Left ventricle myocardium superior (tissue), 1 donor: ENCODE results near the gene CFAP52. TPM values are rescaled to one million over a fixed set of nuclear protein-coding genes. Genes with fewer than 3 reads are reported as not detected.
A peak's percentile ranks its signal among the peaks of the same experiment; 100 is the strongest.
"Not testable (repeated sequence)": the region's sequence is repeated elsewhere in the genome, so short reads cannot be mapped to it uniquely, and the experiment has no call there.

ENCODE experiments used
- ATAC-seq: fragments of 200-7000 bp; cut with Tn5 transposase; one replicate; pipeline ENCODE4 v1.9.1; 2020; ENCODE audit warnings: mild to moderate bottlenecking, moderate library complexity
- DNase-seq: peaks from one replicate; pipeline ENCODE4 v3.0.0-alpha.2; 2020
- intact Hi-C: fragments of 100-400 bp; cut with micrococcal nuclease; formaldehyde crosslinking; loops from one replicate; pipeline ENCODE4 v1.11.0; 2022
- long read RNA-seq: library from polyadenylated mRNA; unstranded; transcript quantifications from one replicate; pipeline ENCODE4 v2.0.0, GENCODE V29; 2021
- total RNA-seq: library from RNA; stranded (reverse); fragmentation: NEBNext Ultra II Directional; extraction: Animal tissue kit (Norgen Biotek cat#: 25700); gene quantifications from one replicate; pipeline ENCODE4 v1.2.1, GENCODE V29; 2021
- donor health status: DM: no; HTN: yes; CAD: no; lungs with severe emphysema.

Gene CFAP52
- not detected for total RNA-seq
- long read RNA-seq = 0 reads

GRCh38 chr17:9576521-9577372, at the start of gene CFAP52:
TSS of gene CFAP52 (plus strand) at chr17:9576642. CDS start at chr17:9576696, 54 bp downstream.
- intact Hi-C loops = no loop called here
- DNase-seq (peak; percentile 80), ATAC-seq (peak; percentile 91)

GRCh38 chr17:9527788-9528187, 48.7 kb upstream of the CFAP52 start:
- DNase-seq (no peak), ATAC-seq (no peak)
- intact Hi-C loops = loop anchor here (5.0 to 10.0 kb wide), 2 partner anchors 223 to 535 kb away; no protein-coding TSS in a partner anchor

GRCh38 chr17:9529033-9529700, 47.3 kb upstream of the CFAP52 start:
- ATAC-seq (peak; percentile 37), DNase-seq (no peak)
- intact Hi-C loops = loop anchor here (5.0 to 10.0 kb wide), 2 partner anchors 224 to 537 kb away; no protein-coding TSS in a partner anchor

GRCh38 chr17:9531034-9531433, 45.4 kb upstream of the CFAP52 start:
- intact Hi-C loops = no loop called here
- DNase-seq (no peak), ATAC-seq (no peak)

- no peak for DNase-seq
- ATAC-seq = no peak
- intact Hi-C loops = no loop called here
Measured at GRCh38 chr17:9532715-9533114, 43.7 kb upstream of the CFAP52 start.

- no peak for ATAC-seq
- intact Hi-C loops = no loop called here
- no peak for DNase-seq
Measured at GRCh38 chr17:9533441-9533840, 43.0 kb upstream of the CFAP52 start.

- intact Hi-C loops = no loop called here
- ATAC-seq (no peak), DNase-seq (no peak)
Measured at GRCh38 chr17:9536061-9536460, 40.4 kb upstream of the CFAP52 start.

GRCh38 chr17:9537177-9537776, 39.2 kb upstream of the CFAP52 start:
- ATAC-seq (no peak), DNase-seq (no peak)
- intact Hi-C loops = no loop called here

GRCh38 chr17:9538626-9539025, 37.8 kb upstream of the CFAP52 start:
- no peak for DNase-seq
- no peak for ATAC-seq
- intact Hi-C loops = no loop called here

- intact Hi-C loops = no loop called here
- no peak for DNase-seq
Measured at GRCh38 chr17:9541718-9542117, 34.7 kb upstream of the CFAP52 start.

GRCh38 chr17:9544221-9544620, 32.2 kb upstream of the CFAP52 start:
- no peak for ATAC-seq

More at GRCh38 chr17:9541718-9542117, 34.7 kb upstream of the CFAP52 start:
- ATAC-seq = no peak

GRCh38 chr17:9549215-9549614, 27.2 kb upstream of the CFAP52 start:
- intact Hi-C loops = no loop called here
- no peak for ATAC-seq
- DNase-seq = no peak

More at GRCh38 chr17:9544221-9544620, 32.2 kb upstream of the CFAP52 start:
- intact Hi-C loops = no loop called here
- no peak for DNase-seq

GRCh38 chr17:9553181-9553580, 23.3 kb upstream of the CFAP52 start:
- intact Hi-C loops = no loop called here
- DNase-seq (no peak), ATAC-seq (no peak)

GRCh38 chr17:9553596-9553995, 22.8 kb upstream of the CFAP52 start:
- intact Hi-C loops = no loop called here
- ATAC-seq (no peak), DNase-seq (no peak)

GRCh38 chr17:9554715-9555114, 21.7 kb upstream of the CFAP52 start:
- ATAC-seq, intact Hi-C loops, DNase-seq: not testable (repeated sequence)

GRCh38 chr17:9557161-9557755, 19.2 kb upstream of the CFAP52 start:
- intact Hi-C loops = no loop called here
- DNase-seq = no peak
- no peak for ATAC-seq

GRCh38 chr17:9557857-9558256, 18.6 kb upstream of the CFAP52 start:
- no peak for ATAC-seq
- no peak for DNase-seq
- intact Hi-C loops = no loop called here

- DNase-seq = no peak
- intact Hi-C loops = no loop called here
Measured at GRCh38 chr17:9564104-9564503, 12.3 kb upstream of the CFAP52 start.

GRCh38 chr17:9566067-9566466, 10.4 kb upstream of the CFAP52 start:
- ATAC-seq (no peak), DNase-seq (no peak)
- intact Hi-C loops = no loop called here

More at GRCh38 chr17:9564104-9564503, 12.3 kb upstream of the CFAP52 start:
- no peak for ATAC-seq
